Prostate gland (tissue), 2 donors: Measurements from ENCODE around the gene STUB1. TPM values are rescaled to one million over a fixed set of nuclear protein-coding genes. Genes with fewer than 3 reads are reported as not detected.
A peak's percentile ranks its signal among the peaks of the same experiment; 100 is the strongest.
"Not testable (repeated sequence)": the region's sequence is repeated elsewhere in the genome, so short reads cannot be mapped to it uniquely, and the experiment has no call there.

ENCODE experiments used
- DNase-seq: peaks from one replicate; pipeline ENCODE4 v3.0.0-alpha.2; 2019; ENCODE audit warnings: low spot score
- H3K27ac ChIP-seq, 2 donors: fragments of 200-600 bp; sonication (generic); 2 replicates each; pipeline ENCODE4 v1.5.1; 2017 to 2019
- H3K27me3 ChIP-seq: fragments of 200-600 bp; sonication (generic); replicated peaks from 2 replicates; pipeline ENCODE4 v1.5.1; 2019; ENCODE audit not compliant: insufficient read depth
- H3K36me3 ChIP-seq, 2 donors: fragments of 200-600 bp; sonication (generic); 1 replicate in 1 of 2; 2 replicates in 1 of 2; pipeline versions ENCODE4 v1.5.1 to v1.8.1; 2017 to 2019
- H3K4me1 ChIP-seq: fragments of 200-600 bp; sonication (generic); replicated peaks from 2 replicates; pipeline ENCODE4 v1.5.1; 2019
- H3K4me3 ChIP-seq, 2 donors: fragments of 200-600 bp; sonication (generic); 2 replicates each; pipeline ENCODE4 v1.5.1; 2017 to 2019
- H3K9me3 ChIP-seq: fragments of 200-600 bp; sonication (generic); 2 replicates; pipeline ENCODE4 v1.5.1; 2017
- CTCF ChIP-seq, 4 experiments: fragments of 200-600 bp in 2 of 4; fragments of 450-650 bp in 2 of 4; sonication (generic) in 2 of 4; IDR thresholded peaks; 1 replicate in 3 of 4; 2 replicates in 1 of 4; pipeline ENCODE4 v1.5.1; 2016 to 2019; ENCODE audit warnings: antibody characterized with exemption in 4 of 4, mild to moderate bottlenecking in 2 of 4, moderate library complexity in 2 of 4
- POLR2A ChIP-seq: fragments of 450-650 bp; IDR thresholded peaks from one replicate; pipeline ENCODE4 v1.6.1; 2016; ENCODE audit warnings: antibody characterized with exemption, mild to moderate bottlenecking
- POLR2AphosphoS5 ChIP-seq: sonication (generic); formaldehyde crosslinking; IDR thresholded peaks from one replicate; pipeline ENCODE4 v1.6.1; 2017; ENCODE audit warnings: antibody characterized with exemption
- WGBS: methylation state at CpG from one replicate; pipeline ENCODE4 v1.1.5; 2018; 5-methylcytosine and 5-hydroxymethylcytosine counted together
- intact Hi-C: fragments of 100-400 bp; cut with DNase I; formaldehyde crosslinking; loops from one replicate; pipeline ENCODE4 v1.14.2; 2022
- total RNA-seq, 2 donors: library from RNA; depleted of rRNA; stranded (reverse); fragments of >200 nt; gene quantifications; one replicate each; pipeline ENCODE4 v1.1.0, GENCODE V29; 2016

The STUB1 gene
- total RNA-seq, 2 donors from 2014 or later: 173 to 255 TPM

- Histone ChIP-seq H3K4me3 (no peak overlapping the region), H3K9me3 (no peaks in the 10 kb centered on the region), H3K27me3 (no peaks in the 10 kb centered on the region), H3K36me3 (peaks cover 1 to 2% of the 10 kb centered on the region in 2 donors), H3K27ac (no peak overlapping the region), H3K4me1 (peaks cover 18% of the 10 kb centered on the region)
- no peak for DNase-seq
- intact Hi-C loops: no loop called here
- TF ChIP-seq CTCF (IDR thresholded peaks at IDR 0.05): no peak
- no peak for TF ChIP-seq POLR2A
- no peak for TF ChIP-seq POLR2AphosphoS5
- 95% methylated on average over 19 of the region's 19 CpGs for WGBS
Measured at GRCh38 chr16:687499-687898, 7.3 kb downstream of the STUB1 start.

- intact Hi-C loops: no loop called here
- no peaks in the 10 kb centered on the region for H3K36me3 ChIP-seq
- H3K27ac ChIP-seq: peak overlapping the region in 1 of 2 donors; percentile 64
- DNase-seq: no peak
- no peak for TF ChIP-seq POLR2A
- no peak for TF ChIP-seq POLR2AphosphoS5
- no peak for TF ChIP-seq CTCF (IDR thresholded peaks at IDR 0.05)
- no peaks in the 10 kb centered on the region for H3K9me3 ChIP-seq
- WGBS: 85% methylated on average over 24 of the region's 26 CpGs
- H3K27me3 ChIP-seq: peaks cover 9% of the 10 kb centered on the region
- peaks cover 17% of the 10 kb centered on the region for H3K4me1 ChIP-seq
- peak overlapping the region; percentile 70 to 74 for H3K4me3 ChIP-seq
Measured at GRCh38 chr16:689175-689897, 9.1 kb downstream of the STUB1 start.

- DNase-seq, H3K4me3 ChIP-seq, H3K9me3 ChIP-seq, H3K36me3 ChIP-seq, intact Hi-C loops, H3K27ac ChIP-seq: not testable (repeated sequence)
- Histone ChIP-seq H3K4me1 (peaks cover 11% of the 10 kb centered on the region), H3K27me3 (peaks cover 21% of the 10 kb centered on the region)
- 70% methylated on average over 16 of the region's 16 CpGs for WGBS
Measured at GRCh38 chr16:691242-691641, 11.0 kb downstream of the STUB1 start.

- DNase-seq: no peak
- no peak overlapping the region for H3K27ac ChIP-seq
- intact Hi-C loops: no loop called here
- no peak overlapping the region for H3K4me3 ChIP-seq
- no peaks in the 10 kb centered on the region for H3K36me3 ChIP-seq
- peaks cover 11% of the 10 kb centered on the region for H3K4me1 ChIP-seq
- H3K27me3 ChIP-seq: peaks cover 23% of the 10 kb centered on the region
- H3K9me3 ChIP-seq: no peaks in the 10 kb centered on the region
- no peak for TF ChIP-seq POLR2AphosphoS5
- TF ChIP-seq CTCF (IDR thresholded peaks at IDR 0.05): no peak
- TF ChIP-seq POLR2A: no peak
- 67% methylated on average over 10 of the region's 10 CpGs for WGBS
Measured at GRCh38 chr16:692356-693108, 12.3 kb downstream of the STUB1 start.

GRCh38 chr16:693364-693763, 13.2 kb downstream of the STUB1 start:
- intact Hi-C loops: no loop called here
- Histone ChIP-seq H3K36me3 (no peaks in the 10 kb centered on the region), H3K4me3 (no peak overlapping the region), H3K27ac (no peak overlapping the region), H3K4me1 (peaks cover 11% of the 10 kb centered on the region), H3K27me3 (peaks cover 23% of the 10 kb centered on the region), H3K9me3 (no peaks in the 10 kb centered on the region)
- no peak for TF ChIP-seq POLR2A
- no peak for TF ChIP-seq CTCF (IDR thresholded peaks at IDR 0.05)
- no peak for TF ChIP-seq POLR2AphosphoS5
- no peak for DNase-seq
- 45% methylated on average over 21 of the region's 22 CpGs for WGBS
